Right cardiac atrium (tissue), 5 donors: Measurements from ENCODE around the gene HCN1. TPM values are rescaled to one million over a fixed set of nuclear protein-coding genes. Genes with fewer than 3 reads are reported as not detected.

Experiments used
- ATAC-seq, 2 donors: fragments of 200-7000 bp; cut with Tn5 transposase; one replicate each; pipeline versions ENCODE4 v1.8.0 to v1.9.1; 2020; ENCODE audit warnings: moderate library complexity in 2 of 2, mild to moderate bottlenecking in 1 of 2
- DNase-seq, 3 donors: peaks; one replicate each; pipeline ENCODE4 v3.0.0-alpha.2; 2020
- H3K27ac ChIP-seq: one replicate; pipeline ENCODE4 v1.5.1; 2013; ENCODE audit warnings: mild to moderate bottlenecking, low read length, control low read depth, moderate library complexity
- H3K27me3 ChIP-seq: one replicate; pipeline ENCODE4 v1.6.1; 2013; ENCODE audit not compliant: control insufficient read depth, insufficient read depth
- H3K4me1 ChIP-seq: one replicate; pipeline ENCODE4 v1.6.1; 2013; ENCODE audit warnings: low read length; ENCODE audit not compliant: control insufficient read depth, insufficient read depth
- H3K4me3 ChIP-seq: one replicate; pipeline ENCODE4 v1.5.1; 2013; ENCODE audit warnings: low read length, control low read depth
- H3K9me3 ChIP-seq: one replicate; pipeline ENCODE4 v1.6.1; 2013; ENCODE audit warnings: low read length; ENCODE audit not compliant: control insufficient read depth
- WGBS: extraction: QIAGEN DNeasy Blood & Tissue Kit; methylation state at CpG from one replicate; pipeline ENCODE4 v1.1.7; 2013; 5-methylcytosine and 5-hydroxymethylcytosine counted together
- intact Hi-C, 4 donors: fragments of 100-400 bp; cut with DNase I; formaldehyde crosslinking; loops; one replicate each; pipeline versions ENCODE4 v1.11.0 to v1.14.0; 2022 to 2023
- polyA plus RNA-seq: library from polyadenylated mRNA; stranded (reverse); fragments of 200-250 nt; gene quantifications from one replicate; pipeline ENCODE4 v1.2.3, GENCODE V29; 2013
- total RNA-seq, 4 donors: library from RNA; stranded (reverse); fragmentation: NEBNext Ultra II Directional; extraction: Animal tissue kit (Norgen Biotek cat#: 25700); gene quantifications; one replicate each; pipeline ENCODE4 v1.2.1, GENCODE V29; 2021
- donor health status: healthy with polysubstance abuse.
- donor health status: DM: no; HTN: yes; CAD: no.
- donor health status: DM: no; HTN: no; CAD: no.
- donor health status: DM: no; HTN: yes; CAD: no; lungs with severe emphysema.
- donor health status: DM: yes; HTN: yes; CAD: no.

HCN1 gene
- total and polyA plus RNA-seq, 5 donors = 5.1 to 15.5 (median 14.2) TPM

GRCh38 chr5:45252541-45252940 is 443.6 kb downstream of the HCN1 start:
- Histone ChIP-seq H3K27ac (no peak overlapping the region), H3K4me1 (no peaks in the 10 kb centered on the region), H3K9me3 (no peaks in the 10 kb centered on the region), H3K27me3 (no peaks in the 10 kb centered on the region), H3K4me3 (no peak overlapping the region)
- DNase-seq = no peak
- no peak for ATAC-seq
- 62% methylated on average over 3 of the region's 3 CpGs for WGBS
- intact Hi-C loops = no loop called here

GRCh38 chr5:45225571-45226031 is 470.6 kb downstream of the HCN1 start:
- Histone ChIP-seq H3K4me3 (no peak overlapping the region), H3K27ac (no peak overlapping the region), H3K27me3 (no peaks in the 10 kb centered on the region), H3K4me1 (no peaks in the 10 kb centered on the region), H3K9me3 (peaks cover 1% of the 10 kb centered on the region)
- peak in 1 of 2 donors; percentile 22 for ATAC-seq
- intact Hi-C loops = no loop called here
- peak in 1 of 3 donors; percentile 24 for DNase-seq
- WGBS = 97% methylated on average over 25 of the region's 25 CpGs

DNA sequence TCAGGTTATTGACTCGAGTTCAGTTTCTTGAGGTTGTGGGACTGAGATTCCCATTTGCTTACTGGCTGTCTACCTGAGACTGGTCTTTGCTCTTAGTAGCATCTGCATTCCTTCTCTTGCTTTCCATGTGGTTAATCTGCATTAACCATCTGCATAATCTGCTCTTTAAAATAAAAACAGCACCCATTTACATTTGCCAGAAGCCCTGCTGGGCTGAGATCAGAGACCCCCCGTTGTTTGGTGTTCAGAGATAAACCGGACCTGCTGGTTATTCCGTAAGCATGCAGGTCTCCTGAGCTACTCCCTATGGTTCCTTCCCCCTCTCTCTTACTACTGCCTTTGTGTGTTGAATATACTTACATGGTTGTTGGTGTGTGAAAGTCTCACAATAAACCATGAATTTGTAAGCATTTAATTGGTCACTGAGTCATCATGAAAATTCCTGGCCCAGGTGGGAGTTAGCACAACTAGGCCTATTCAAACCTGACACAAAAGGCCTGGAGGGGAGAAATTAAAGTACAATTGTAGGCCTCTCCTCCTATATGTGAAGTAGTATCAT is 490.7 kb downstream of the HCN1 start:
- Histone ChIP-seq H3K4me3 (no peak overlapping the region), H3K9me3 (no peaks in the 10 kb centered on the region), H3K27ac (no peak overlapping the region), H3K27me3 (no peaks in the 10 kb centered on the region), H3K4me1 (no peaks in the 10 kb centered on the region)
- WGBS = 82% methylated on average over 4 of the region's 4 CpGs
- DNase-seq (no peak), ATAC-seq (no peak)
- intact Hi-C loops = no loop called here
